Activated CD4-positive, alpha-beta T cell treated with anti-CD3 and anti-CD28 coated beads, Interleukin-2, amount 50 U/mL, for 48 hours (primary cell): Measurements from ENCODE around the gene REXO5.
A peak's percentile ranks its signal among the peaks of the same experiment; 100 is the strongest.
"Not testable (repeated sequence)": the region's sequence is repeated elsewhere in the genome, so short reads cannot be mapped to it uniquely, and the experiment has no call there.

Experiments used
- DNase-seq, 2 experiments: peaks; one replicate each; pipeline ENCODE4 v3.0.0-alpha.2; 2020

The REXO5 gene

DNA sequence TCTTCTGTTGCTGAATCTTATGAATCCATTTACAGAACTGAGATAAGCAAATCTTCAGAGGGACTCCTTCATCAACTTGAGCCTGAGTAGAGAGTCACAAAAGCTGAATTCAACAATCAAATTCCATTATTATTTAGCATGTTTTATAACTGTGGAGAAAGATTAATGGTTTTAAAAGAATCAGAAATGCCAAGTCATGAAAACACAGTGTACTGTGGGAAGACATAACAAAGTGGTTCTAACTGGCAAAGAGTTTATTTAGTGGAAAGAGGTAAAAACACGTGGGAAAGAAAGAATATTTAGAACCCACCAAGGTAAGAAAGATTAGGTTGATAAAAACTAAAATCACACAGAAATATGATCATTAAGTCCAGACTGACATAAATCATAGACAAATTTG, 5.0 kb upstream of the REXO5 start:
- no peak for DNase-seq

DNA sequence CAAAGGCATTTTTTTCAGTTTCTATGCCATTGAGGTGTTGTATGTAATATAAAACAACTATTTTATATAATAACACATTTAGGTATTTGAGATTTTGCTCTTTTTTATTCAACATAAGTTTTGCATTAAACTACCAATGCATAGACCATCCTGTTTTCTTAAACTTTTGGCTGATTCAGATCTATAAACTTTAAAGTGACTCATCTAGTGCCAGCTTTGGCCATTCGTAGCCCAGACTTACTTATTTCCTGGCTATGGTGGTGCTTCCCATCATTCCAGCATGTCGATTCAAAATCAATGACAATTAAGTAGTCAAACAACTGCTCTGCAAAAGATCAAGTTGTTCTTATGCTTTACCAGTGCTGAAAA, 3.2 kb upstream of the REXO5 start:
- no peak for DNase-seq

DNA sequence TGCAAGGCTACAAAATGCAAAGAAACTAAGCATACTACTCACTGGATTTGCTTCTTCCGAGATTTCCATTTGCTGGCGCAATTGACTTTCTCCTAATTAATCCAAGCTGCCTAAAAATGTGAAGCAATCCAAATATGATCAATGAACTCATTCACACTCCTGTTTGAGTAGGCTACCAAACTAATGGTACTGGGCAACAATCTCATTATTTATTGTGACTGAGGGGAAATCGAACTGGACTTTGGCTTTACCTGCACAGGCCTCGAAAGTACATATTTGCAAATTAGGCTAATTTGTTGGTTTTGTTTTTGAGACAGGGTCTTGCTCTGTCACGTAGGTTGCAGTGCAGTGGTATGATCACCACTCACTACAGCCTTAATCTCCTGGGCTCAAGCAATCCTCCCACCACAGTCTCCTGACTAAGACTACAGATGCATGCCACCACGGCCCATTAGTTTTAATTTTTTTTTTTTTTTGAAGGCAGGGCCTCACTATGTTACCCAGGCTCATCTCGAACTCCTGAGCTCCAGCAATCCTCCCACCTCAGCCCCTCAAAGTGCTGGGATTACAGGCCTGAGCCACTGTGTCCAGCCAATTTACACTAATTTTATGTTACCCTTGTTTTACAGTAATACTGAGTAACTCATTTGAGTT, 2.6 kb upstream of the REXO5 start:
- no peak for DNase-seq

DNA sequence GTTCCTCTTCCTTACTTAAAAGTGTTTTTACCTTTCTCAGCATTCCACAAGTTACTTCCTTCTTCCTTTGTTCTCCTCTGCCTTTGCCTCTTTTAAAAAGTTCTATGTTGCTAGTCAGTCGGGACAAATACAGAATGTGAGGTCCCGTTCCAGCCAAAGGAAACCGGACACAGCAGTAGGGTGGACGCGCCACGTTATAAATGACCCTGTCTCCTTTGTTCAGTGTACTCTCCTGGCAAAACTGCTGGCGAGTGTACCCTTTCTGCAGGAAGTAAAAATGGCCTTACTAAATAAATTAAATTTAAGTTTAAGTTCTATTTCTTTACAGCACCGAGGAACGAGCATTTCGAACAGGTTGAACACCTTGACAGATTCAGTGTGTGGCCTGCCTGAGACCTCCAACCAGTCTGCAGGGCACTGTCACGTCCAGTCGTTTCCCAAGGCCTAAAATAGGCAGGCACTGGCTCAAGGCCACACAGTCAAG, 601 bp upstream of the REXO5 start:
- DNase-seq, result not testable (repeated sequence)

DNA sequence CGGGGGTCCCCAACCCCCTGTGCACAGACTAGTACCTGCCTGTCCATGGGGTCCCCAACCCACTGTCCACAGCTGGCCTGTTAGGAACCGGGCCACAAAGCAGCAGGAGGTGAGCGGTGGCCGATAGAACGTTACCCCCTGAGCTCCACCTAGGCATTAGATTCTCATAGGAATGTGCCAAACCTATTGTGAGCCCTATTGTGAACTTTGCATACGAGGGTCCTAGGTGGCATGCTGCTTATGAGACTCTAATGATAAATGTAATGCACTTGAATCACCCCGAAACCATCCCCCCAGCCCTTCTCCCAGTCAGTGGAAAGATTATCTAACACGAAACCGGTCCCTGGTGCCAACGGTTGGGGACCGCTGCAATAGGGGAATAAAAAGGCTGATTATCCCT, 1.5 kb downstream of the REXO5 start:
- no peak for DNase-seq

DNA sequence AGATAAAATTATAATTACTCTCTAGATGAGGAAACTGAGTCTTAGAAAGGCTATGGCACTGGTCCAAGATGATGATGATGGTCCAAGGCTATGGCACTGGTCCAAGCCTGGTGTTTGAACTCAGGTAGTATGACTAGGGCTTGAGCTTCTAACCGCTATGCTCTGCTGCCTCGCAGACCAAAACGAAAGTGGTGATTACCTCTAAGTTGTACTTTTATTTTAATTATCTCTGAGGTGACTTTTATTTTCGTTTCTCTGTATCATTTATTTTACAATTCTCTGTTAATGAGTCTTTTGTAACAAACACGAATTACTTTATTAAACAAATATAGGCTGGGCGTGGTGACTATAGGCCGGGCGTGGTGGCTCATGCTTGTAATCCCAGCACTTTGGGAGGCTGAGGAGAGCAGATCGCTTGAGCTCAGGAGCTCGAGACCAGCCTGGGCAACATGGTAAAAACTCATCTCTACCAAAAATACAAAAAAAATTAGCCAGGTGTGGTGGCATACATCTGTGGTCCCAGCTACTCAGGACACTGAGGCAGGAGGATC, 5.6 kb downstream of the REXO5 start:
- no peak for DNase-seq

DNA sequence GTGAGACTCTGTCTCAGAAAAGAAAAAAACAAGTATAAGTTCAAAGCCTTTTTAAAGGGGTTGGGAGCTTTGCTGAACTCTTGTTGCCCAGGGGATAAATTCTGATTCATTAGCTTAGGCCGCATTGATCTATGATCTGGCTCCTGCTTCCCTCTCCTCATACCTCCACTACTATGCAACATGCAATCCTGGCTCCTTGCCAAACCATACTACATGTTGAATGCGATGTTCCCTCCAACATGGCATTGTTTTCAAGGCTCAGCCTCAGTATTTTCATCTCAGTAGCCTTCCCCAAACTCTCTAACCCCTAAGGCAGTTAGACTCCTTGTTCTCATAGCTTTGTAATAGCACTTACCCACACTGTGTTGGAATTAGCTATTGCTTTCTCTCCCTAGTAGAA, 6.2 kb downstream of the REXO5 start:
- no peak for DNase-seq

DNA sequence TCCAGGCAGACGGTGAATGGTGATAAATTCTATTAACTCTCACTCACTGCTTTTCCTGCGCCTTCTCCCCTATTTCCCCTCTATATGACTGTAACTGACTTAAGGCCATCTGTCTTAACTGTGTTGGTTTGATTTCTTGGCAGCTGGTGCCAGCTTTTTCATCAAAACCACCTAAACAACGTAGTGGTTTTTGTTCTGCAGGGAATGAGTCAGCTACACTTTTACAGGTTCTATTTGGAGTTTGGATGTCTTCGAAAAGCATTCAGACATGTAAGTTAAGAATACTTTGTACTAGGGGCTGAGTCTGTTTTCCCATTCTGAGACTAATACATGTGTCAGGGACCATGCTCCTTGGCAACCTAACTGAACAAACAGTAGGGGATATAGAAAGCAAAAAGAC, 8.5 kb downstream of the REXO5 start:
- no peak for DNase-seq

DNA sequence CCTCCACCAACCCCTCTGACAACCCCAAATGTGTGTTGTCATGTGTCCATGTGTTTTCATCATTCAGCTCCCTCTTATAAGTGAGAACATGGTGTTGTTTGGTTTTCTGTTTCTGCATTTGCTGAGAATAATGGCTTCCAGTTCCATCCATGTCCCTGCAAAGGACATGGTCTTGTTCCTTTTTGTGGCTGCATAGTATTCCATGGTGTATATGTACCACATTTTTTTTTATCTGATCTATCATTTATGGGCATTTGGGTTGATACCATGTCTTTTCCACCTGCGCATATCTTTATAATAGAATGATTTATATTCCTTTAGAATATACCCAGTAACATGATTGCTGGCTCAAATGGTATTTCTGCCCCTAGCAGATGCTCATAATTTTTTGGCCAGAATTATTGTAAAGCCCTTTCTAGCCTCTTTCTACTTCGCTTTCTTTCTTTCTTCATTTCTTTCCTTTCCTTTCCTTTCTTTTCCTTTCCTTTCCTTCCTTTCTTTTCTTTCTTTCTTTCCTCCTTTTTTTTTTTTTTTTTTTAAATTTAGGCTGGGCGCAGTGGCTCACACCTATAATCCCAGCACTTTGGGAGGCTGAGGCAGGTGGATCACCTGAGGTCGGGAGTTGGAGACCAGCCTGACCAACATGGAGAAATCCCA, 12.7 kb downstream of the REXO5 start:
- no peak for DNase-seq

DNA sequence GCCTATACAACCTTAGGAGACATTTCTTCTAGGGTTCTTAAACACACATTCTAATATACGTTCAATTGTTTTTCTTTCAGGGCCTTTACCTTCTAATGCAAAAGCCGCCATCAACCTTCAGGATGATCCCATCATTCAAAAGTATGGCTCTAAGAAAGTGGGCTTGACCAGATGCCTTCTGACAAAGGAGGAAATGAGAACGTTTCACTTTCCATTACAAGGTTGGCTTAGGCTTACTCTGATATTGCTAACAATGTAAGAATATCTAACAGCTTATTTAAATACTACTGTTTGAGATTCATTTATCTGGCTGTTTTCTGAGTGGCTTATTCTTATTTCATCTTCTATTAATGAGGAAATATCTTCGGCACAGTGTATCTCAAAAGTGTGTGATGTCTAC, 15.4 kb downstream of the REXO5 start:
- DNase-seq, result no peak

DNA sequence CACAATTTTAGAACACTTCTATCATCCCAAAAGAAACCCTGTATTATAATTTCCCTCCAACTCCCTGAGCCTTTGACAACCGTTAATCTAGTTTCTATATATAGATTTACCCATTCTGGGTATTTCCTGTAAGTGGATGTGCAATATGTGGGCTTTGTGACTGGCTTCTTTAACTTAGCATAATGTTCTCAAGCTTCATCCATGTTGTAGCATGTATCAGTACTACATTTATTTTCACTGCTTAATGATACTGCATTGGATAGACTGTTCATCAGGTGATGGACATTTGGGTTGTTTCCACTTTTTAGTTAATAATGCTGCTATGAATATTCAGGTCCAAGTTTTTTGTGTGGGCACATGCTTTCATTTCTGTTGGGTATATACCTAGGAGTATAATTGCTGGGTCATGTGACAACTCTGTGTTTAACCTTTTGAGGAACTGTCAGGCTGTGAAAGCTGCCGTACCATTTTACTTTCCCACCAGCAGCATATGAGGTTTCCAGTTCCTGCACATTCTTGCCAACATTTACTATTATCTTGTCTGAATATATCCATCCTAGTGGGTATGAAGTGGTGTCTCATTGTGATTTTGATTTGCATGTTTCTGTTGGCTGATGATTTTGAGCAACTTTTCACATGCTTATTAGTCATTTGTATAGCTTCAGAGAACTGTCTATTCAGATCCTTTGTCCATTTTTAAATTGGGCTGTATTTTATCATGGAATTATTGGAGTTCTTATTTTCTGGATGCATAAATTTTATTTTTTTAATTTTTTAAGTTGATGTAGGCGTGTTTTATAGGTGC, 16.4 kb downstream of the REXO5 start:
- DNase-seq, result no peak

DNA sequence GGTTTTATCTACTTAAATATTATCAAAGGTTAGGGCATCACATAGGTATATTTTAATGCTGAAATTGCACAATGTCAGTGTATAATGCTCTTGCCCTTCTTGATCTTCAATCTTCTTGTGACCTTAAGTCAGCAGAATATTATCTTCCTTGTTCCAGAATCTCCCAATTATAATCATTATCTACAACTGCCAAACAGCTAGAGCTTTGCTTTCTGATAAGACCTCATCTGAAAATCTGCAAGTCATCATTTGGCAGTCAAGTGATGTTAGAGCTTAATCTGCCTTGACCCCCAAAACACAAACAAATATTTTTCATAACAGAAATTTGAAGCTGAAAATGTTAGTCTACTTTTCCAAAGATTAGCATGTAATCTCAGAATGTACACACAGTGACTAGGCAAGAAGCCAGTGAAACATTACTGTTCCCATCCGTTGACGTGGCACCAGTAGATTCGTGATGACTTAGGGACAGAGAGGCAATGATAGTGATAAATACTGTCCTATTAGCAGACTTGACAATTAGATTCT, 19.8 kb downstream of the REXO5 start:
- no peak for DNase-seq

DNA sequence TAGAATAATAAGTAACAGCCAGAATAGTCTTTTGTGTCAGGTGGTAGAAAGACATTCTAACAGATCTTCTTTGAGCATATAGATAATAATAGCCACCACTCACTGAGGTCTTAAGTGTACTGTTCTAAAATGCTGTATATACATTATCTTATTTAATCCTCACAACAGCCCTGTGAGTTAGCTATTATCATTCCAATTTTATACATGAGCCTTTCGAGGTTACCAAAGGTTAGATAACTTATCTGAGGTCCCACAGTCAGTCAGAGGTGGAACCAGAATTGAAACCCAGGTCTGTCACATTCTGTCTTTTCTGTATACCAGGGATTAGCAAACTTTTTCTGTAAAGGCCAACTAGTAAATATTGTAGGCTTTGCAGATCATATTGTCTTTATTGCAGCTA, 23.2 kb downstream of the REXO5 start:
- no peak for DNase-seq

DNA sequence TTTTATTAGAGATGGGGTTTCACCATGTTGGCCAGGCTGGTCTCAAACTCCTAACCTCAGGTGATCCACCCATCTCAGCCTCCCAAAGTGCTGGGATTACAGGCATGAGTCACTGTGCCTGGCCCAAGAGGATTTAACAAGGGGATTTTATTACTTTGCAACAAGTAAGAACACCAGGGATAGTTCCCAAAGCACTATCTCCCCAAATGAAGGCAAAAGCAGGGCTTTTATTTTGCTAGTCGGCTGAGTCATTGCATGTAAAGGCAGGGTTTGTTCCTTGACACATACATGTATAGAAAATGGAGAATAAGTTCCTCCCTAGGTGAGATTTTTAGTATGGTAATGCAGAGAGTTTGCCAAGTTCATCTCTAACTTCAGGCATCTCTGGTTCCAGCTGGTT, 24.0 kb downstream of the REXO5 start:
- no peak for DNase-seq

DNA sequence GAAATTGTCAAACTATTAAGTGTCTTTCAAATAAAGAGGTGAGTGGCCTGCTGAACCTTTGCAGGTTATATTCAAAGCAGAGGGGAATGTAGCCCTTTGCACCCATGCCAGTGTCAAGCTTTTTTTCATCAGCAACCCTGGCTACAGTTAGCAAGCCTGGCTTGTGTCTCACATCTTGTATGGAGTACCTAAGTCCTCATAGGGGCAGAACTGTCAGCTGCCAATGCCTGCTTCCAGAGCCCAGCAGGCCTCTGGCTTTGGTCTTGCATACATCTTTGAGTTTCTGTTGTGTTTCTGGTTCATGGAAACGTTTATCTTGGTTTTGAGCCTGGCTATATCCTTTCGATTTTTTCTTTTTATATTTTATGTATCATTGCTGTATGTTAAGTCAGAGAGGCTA, 26.8 kb downstream of the REXO5 start:
- no peak for DNase-seq

DNA sequence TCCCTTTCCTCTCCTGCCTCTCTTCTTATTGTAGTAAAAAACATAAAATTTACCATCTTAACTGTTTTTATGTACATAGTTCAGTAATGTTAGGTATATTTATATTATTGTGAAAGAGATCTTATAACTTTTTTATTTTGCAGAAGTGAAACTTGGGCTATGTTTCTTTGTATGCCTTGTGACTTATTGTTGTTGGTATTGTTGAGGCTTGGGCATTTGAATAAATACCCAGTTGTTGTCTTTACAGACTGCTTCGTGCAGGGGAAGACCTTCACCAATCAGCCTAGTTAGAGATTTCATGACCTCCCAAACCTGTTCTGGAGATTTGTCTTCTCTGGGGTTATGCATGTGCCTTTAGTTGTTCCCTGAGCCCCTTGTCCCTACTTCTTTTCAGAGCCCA, 31.9 kb downstream of the REXO5 start:
- no peak for DNase-seq

DNA sequence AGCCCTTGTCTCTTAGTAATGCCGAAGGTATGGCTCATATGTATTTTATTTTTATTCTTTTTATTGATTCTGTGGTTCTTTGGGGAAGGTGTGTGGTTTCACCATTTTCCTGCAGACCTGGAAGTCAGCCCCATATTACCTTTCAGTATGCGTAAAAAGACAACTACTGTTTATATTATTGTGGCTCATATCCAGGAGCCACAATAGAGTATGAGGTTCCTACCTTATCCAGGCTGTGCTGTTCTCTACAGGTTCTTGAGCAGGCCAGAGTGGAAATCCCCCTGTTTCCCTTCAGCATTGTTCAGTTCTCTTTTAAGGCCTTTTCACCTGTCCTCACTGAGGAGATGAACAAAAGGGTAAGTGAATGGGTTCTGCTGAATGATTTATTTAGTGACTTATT, 33.2 kb downstream of the REXO5 start:
- no peak for DNase-seq

DNA sequence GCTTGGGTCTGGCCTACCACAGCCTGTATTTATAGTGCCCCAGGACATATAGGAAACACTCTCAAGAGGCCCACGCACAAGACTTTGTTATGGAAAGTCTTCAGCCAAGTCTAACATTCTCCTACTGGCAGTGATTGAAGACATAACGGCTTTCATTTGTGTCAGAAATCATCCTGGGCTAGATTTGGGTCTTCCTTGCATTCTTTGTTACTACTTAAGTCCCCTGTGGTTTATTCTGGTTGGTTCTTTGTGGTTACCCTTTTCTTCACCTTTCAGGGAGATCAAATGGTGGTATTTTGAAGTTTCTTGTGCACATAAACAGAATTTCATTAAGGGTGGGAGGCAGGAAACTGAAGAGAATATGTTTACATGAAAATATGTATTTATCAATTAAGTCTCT, 37.7 kb downstream of the REXO5 start:
- DNase-seq, result no peak

DNA sequence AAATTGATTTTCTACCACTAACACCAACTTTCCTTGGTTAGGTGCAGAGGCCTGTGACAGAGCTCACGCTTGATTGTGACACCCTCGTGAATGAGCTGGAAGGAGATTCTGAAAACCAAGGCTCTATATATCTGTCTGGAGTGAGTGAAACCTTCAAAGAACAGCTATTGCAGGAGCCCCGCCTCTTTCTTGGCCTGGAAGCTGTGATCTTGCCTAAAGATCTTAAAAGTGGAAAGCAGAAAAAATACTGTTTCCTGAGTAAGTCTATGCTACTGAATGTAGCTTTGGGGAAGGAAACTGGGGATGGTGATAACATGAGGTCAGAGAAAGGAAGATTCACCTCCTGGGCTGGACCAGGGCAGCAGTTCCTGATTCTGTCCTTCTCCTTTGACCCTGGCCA, 38.3 kb downstream of the REXO5 start:
- DNase-seq, result peak; percentile 14 to 24

DNA sequence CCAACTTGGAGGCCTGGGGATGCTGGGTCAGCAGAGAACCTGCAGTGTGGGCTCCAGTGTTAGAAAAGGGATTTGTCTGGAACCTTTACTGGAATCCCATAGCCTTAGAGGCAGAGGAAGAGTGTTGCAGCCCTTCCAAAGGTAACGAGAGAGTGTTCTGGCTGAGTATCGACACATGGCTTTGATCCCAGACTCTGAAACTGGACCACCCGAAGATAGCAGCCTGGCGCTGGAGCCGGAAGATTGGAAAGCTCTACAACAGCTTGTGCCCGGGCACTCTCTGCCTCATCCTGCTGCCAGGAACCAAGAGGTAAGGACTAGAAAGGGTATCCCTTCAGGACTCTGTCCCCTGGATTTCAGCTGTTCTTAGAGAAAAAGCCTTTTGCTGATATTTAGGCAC, 39.7 kb downstream of the REXO5 start:
- no peak for DNase-seq

DNA sequence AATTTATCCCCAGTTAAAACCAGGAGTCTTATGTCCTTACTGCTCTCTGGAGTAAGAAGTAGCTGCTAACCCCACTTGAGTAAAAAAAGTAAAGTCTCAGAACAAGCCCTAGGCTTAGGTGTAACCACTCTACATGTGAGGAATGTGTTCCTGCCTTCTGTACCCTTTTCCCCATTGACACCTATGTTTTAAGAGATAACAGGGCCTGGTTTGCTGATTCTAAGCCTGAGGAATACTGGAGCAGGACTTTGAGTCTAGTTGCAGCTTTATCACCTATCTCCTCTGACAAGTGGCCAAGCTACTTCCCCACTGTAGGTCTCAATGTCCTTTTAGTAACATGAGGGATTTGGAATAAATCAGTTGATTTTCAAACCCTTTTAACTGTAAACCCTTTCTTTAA, 40.2 kb downstream of the REXO5 start:
- DNase-seq, result no peak

DNA sequence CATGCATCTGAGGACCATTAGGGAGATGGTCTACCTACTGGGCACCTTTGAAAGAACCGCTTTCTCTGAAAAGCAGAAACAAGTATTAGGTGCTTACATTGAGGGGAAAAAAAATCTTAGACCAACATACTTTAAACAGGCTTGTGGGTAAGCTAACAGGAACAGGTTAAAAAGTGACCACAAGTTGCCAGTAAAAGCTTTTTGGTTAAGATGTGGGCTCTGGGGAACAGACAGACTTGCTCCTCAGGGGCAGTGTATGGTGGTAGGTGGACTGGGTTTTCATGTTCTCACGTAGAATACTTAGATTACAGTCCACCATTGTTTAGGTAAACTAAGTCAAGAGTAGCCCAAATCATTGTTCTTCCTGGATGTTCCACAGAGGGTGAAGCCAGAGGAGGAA, 41.2 kb downstream of the REXO5 start:
- no peak for DNase-seq

DNA sequence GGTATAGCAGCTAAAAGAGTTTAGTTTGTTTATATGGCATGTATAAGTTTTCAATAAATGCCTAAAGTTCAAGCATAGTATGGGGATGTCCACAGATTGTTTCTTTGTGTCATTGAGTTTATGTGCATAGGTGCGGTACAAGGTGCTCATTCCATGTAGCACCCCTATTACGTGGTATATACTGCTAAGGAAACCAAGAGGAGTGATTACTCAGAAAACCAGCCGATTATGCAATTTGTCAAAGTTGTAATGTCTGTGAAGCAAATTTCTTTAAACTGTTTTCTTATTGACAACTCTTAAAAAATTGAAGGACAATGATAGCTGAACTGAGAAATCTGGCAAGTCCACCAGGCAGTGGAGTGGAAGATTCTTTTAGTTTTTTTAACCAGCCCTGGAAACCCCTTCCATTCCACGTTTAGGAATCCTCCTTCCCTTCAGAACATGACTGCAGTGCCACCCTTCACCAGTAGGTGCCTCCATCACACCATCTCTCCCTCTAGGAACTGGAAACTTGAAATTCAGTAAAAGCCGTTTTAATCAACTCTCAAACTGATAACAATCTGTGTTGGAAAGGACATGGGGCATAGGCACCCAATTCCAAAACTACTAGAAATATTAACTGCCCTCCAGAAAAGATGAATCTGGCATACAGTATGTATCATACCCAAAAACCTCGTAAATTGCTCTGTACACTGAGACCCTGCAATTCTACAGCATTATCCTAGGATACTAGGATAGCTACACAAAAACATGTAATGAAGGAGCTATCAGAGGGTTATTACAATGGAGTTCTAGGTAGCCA, 43.5 kb downstream of the REXO5 start:
- peak; percentile 73 to 81 for DNase-seq
